Measurements from ENCODE around the gene RGMB.

DNA sequence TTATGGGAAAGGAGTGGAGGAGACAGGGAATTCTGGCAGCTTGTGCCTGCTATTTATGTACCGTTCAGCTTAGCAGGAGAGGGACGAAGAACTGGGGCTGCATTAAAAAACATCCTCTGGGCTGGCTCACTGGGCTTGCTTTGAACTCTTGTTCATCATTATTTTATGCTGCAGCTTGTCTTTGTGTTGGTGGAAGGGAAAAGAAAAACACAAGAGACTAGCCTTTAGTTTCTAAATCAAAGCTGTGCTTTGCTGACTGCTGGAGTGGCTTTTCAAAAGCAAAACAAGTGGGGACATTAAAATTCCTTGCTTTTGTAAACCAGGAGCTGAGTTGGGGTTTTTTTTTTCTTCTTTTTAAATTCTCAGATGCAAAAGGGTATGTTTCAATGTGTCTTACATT, 5.9 kb upstream of the RGMB start:
- TF ChIP-seq, protein P1, sequence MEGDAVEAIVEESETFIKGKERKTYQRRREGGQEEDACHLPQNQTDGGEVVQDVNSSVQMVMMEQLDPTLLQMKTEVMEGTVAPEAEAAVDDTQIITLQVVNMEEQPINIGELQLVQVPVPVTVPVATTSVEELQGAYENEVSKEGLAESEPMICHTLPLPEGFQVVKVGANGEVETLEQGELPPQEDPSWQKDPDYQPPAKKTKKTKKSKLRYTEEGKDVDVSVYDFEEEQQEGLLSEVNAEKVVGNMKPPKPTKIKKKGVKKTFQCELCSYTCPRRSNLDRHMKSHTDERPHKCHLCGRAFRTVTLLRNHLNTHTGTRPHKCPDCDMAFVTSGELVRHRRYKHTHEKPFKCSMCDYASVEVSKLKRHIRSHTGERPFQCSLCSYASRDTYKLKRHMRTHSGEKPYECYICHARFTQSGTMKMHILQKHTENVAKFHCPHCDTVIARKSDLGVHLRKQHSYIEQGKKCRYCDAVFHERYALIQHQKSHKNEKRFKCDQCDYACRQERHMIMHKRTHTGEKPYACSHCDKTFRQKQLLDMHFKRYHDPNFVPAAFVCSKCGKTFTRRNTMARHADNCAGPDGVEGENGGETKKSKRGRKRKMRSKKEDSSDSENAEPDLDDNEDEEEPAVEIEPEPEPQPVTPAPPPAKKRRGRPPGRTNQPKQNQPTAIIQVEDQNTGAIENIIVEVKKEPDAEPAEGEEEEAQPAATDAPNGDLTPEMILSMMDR (IDR thresholded peaks at IDR 0.05; ENCODE audit: low read depth, low read length), result no peak
- no peak for TF ChIP-seq POLR2A (IDR thresholded peaks at IDR 0.05; ENCODE audit: extremely low read depth, insufficient read length)
- no peak for TF ChIP-seq MYC (IDR thresholded peaks at IDR 0.05; ENCODE audit: low read depth, low read length)

Data from NB4 (cell line).